Activated CD4-positive, CD25-positive, alpha-beta regulatory T cell treated with anti-CD3 and anti-CD28 coated beads, Interleukin-2, amount 50 U/mL, for 16 hours (primary cell): ENCODE measurements around the gene NCAM1.

Source experiments
- DNase-seq: peaks from one replicate; pipeline ENCODE4 v3.0.0-alpha.2; 2020; ENCODE audit warnings: low read depth, low spot score

Gene NCAM1

DNA sequence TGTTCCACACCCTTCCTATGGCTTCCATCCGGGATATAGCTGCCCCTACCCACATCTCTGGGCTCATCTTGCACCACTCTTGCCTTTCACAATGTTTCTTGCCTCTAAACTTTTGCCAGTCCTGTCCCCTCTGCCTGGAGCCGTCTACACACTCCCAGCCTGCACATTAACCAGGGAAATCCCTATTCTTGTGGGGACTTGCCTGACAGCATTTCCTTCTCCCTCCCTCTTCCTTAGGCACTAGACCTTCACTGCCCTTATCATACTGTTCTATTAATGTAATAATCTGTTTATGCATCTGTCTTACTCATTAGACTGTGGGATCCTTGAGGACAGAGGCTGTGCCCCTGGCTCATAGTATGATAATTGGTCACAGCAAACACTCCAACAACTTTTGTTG is 347.4 kb downstream of the NCAM1 start:
- no peak for DNase-seq

DNA sequence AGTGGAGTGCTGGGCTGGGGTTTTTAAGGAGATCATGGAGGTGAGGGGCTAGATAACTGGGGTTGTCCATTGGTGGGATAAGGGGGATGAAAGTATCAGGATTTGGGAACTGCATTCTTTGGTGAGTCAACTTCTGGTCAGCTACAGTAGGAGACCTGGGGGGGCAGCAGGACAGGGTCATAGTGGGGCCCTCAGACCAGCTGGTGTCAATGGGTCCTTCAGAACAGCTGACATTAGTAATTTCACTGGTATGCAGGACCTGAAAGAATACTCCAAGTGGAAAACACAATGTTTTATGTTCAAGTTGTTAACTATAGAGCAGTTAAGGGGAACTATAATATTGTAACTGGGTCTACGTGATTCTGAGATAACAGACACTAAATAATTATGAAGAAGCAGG is 350.3 kb downstream of the NCAM1 start:
- DNase-seq = no peak

- DNase-seq = no peak
Observed at GRCh38 chr11:113313601-113314000, 352.4 kb downstream of the NCAM1 start.

- DNase-seq = no peak
Observed at GRCh38 chr11:113314065-113314388, 352.8 kb downstream of the NCAM1 start.

GRCh38 chr11:113314389-113315301 is 353.4 kb downstream of the NCAM1 start, which contains the start of gene TTC12:
TSS of gene TTC12 (plus strand) at chr11:113314583. CDS start at chr11:113316258, 1,675 bp downstream.
- DNase-seq = peak; percentile 81

DNA sequence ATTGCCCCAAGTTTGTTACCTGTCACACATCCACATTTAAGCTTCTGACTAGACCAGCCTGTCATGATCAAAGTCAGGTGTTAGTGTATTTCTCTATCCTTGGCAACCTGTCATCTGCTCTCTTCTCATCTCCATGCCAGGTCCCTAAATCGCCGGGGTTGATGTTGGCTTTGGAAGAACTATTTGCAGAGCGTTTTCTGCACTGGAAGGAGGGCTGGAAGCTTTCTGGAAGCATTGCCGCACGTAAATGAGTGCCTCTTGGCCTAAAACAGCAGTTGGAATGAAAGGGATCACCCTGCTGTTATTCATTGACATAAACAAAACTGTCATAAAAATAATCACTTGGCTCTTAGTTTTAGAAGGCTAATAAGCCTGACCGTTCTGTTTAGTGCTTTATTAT is 354.6 kb downstream of the NCAM1 start:
- no peak for DNase-seq

DNA sequence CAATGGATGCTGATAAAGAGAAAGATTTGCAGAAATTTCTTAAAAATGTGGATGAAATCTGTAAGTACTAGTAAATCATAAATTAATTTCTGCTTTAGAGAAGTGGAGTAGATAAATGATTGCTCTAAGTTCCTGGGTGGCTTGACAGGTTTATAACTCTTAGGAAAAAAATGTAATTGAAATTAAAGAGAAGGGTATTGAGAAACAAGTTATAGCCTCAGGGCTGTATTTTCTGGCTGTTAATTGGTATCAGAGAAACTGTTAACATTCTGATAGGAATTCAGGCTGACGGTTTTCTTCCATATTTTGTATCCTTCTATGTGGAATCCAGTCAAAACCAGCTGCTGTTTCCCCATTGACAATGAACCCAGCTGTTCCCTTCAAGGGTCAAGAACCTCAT is 355.0 kb downstream of the NCAM1 start:
- DNase-seq = no peak

- DNase-seq = no peak
Observed at GRCh38 chr11:113317339-113317738, 356.1 kb downstream of the NCAM1 start.

DNA sequence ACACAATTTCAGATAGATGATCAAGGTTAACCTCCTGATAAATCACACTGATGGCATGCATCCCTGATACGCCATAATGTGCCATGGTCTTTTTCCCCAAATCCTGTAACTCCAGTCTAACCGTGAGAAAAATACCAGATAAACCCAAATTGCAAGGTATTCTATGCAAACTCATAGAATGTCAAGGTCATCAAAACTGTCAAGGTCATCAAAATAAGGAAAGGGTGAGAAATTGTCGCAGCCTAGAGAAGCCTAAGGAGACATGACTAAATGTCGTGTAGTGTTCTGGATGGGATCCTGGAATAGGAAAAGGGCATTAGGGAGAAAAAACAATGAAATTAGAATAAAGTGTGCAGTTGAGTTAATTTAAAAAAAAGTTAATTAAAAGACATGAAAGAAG is 357.9 kb downstream of the NCAM1 start:
- DNase-seq = no peak

- no peak for DNase-seq
Observed at GRCh38 chr11:113322158-113322557, 360.9 kb downstream of the NCAM1 start.

GRCh38 chr11:113324250-113324649 is 363.0 kb downstream of the NCAM1 start:
- DNase-seq = no peak
